ENCODE data around the gene CARMIL3.

- TF ChIP-seq, protein P1, sequence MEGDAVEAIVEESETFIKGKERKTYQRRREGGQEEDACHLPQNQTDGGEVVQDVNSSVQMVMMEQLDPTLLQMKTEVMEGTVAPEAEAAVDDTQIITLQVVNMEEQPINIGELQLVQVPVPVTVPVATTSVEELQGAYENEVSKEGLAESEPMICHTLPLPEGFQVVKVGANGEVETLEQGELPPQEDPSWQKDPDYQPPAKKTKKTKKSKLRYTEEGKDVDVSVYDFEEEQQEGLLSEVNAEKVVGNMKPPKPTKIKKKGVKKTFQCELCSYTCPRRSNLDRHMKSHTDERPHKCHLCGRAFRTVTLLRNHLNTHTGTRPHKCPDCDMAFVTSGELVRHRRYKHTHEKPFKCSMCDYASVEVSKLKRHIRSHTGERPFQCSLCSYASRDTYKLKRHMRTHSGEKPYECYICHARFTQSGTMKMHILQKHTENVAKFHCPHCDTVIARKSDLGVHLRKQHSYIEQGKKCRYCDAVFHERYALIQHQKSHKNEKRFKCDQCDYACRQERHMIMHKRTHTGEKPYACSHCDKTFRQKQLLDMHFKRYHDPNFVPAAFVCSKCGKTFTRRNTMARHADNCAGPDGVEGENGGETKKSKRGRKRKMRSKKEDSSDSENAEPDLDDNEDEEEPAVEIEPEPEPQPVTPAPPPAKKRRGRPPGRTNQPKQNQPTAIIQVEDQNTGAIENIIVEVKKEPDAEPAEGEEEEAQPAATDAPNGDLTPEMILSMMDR (conservative IDR thresholded peaks at IDR 0.05; ENCODE audit: low read length) = no peak
- TF ChIP-seq EZH2phosphoT487 (IDR thresholded peaks at IDR 0.05; ENCODE audit: borderline replicate concordance) = no peak
Measured at GRCh38 chr14:24093207-24093900, 41.5 kb downstream of the CARMIL3 start.
